ENCODE measurements around the gene PRKN. TPM values are rescaled to one million over a fixed set of nuclear protein-coding genes. Genes with fewer than 3 reads are reported as not detected.

Gene PRKN
- total RNA-seq, 1 donor from 2014 or later, result 25.5 TPM

DNA sequence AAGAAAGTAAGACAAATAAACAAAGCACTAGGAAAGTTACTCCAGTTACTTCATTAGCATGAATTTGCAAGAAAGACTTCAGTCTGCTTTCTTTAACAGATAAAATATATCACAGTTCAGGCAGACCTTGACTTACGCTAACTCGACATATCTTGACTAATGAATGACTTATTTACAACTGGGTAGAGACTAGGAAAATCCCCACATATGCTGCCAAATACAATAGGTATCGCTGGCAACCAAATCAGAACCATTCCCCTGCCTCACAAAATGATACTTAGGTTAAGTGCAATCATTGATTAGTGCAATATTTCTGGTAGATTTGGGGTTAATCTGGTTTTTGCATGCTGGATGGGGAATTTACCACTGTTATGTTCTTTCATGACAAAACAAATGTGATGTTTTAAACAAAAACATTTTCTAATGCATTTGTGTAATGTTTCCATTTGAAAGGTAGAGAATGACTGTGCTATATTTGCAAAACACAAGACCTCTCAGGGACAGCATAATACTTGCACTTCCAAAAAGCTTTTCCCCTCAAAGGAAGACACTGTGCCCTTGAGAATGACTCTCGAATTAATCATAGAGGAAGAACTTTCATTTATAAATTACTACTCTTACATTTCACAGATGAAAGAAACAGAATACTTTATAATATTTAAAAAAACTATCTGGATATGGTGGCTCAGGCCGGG, 101.6 kb downstream of the PRKN start:
- TF ChIP-seq, protein P1, sequence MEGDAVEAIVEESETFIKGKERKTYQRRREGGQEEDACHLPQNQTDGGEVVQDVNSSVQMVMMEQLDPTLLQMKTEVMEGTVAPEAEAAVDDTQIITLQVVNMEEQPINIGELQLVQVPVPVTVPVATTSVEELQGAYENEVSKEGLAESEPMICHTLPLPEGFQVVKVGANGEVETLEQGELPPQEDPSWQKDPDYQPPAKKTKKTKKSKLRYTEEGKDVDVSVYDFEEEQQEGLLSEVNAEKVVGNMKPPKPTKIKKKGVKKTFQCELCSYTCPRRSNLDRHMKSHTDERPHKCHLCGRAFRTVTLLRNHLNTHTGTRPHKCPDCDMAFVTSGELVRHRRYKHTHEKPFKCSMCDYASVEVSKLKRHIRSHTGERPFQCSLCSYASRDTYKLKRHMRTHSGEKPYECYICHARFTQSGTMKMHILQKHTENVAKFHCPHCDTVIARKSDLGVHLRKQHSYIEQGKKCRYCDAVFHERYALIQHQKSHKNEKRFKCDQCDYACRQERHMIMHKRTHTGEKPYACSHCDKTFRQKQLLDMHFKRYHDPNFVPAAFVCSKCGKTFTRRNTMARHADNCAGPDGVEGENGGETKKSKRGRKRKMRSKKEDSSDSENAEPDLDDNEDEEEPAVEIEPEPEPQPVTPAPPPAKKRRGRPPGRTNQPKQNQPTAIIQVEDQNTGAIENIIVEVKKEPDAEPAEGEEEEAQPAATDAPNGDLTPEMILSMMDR (IDR thresholded peaks at IDR 0.05; ENCODE audit: borderline replicate concordance), result no peak
- no peaks in the 10 kb centered on the region for H3K27me3 ChIP-seq (ENCODE audit: low read depth)
- no peak overlapping the region for H3K27ac ChIP-seq (replicated peaks)

DNA sequence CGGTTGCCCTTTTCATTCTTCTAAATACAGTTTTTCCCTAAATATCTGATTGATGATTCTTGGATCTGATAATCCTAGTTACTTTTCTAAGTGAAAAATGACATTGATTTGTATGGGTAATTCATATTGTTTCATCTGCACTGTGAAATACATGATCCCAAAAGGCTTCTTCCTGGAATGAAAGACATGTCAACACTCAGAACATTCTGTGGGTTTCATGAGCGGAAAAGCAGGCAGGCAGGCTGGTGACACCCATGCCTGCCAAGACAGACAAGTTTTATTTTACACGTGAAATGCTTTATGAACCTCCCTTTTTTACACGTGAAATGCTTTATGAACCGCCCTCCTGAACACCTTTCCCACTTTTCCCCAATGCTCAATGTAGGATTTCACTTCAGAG, 105.0 kb downstream of the PRKN start:
- peak overlapping the region; percentile 47 for H3K27ac ChIP-seq (replicated peaks)
- no peak overlapping the region for H3K4me3 ChIP-seq
- no peaks in the 10 kb centered on the region for H3K9me3 ChIP-seq (replicated peaks)
- intact Hi-C loops (cut with micrococcal nuclease), result no loop called here
- H3K4me1 ChIP-seq, result peaks cover 18% of the 10 kb centered on the region
- no peaks in the 10 kb centered on the region for H3K27me3 ChIP-seq (ENCODE audit: low read depth)
- TF ChIP-seq, protein P1 (IDR thresholded peaks at IDR 0.05; ENCODE audit: borderline replicate concordance), result no peak
- H3K36me3 ChIP-seq, result no peaks in the 10 kb centered on the region
- DNase-seq, result no peak

More for the DNA sequence above, 101.6 kb downstream of the PRKN start:
- peaks cover 3% of the 10 kb centered on the region for H3K9me3 ChIP-seq (replicated peaks)
- H3K36me3 ChIP-seq, result no peaks in the 10 kb centered on the region
- no peak overlapping the region for H3K4me3 ChIP-seq
- intact Hi-C loops (cut with micrococcal nuclease), result no loop called here
- H3K4me1 ChIP-seq, result peaks cover 18% of the 10 kb centered on the region
- DNase-seq, result no peak

DNA sequence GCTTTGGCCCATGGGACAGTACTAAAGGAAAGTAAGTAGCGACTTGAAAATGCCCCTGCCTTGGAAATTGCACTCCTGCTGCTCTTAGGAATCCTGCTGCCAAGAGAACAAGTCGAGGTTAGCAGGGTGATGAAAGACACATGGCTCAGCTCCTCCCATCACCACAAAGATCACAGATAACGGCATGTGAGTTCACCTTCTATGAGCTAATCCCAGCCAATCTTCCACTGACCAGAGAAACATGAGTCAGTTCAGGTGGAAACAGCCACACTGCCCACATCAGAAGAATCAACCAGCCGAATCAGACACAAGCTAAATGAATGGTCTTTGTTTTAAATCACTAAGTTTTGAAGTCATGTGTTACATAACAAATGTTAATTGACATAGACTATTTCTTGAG, 106.3 kb downstream of the PRKN start:
- no peak overlapping the region for H3K4me3 ChIP-seq
- H3K27me3 ChIP-seq (ENCODE audit: low read depth), result no peaks in the 10 kb centered on the region
- H3K36me3 ChIP-seq, result no peaks in the 10 kb centered on the region
- no peak for DNase-seq
- no peaks in the 10 kb centered on the region for H3K9me3 ChIP-seq (replicated peaks)
- no peak overlapping the region for H3K27ac ChIP-seq (replicated peaks)
- intact Hi-C loops (cut with micrococcal nuclease), result no loop called here
- peaks cover 18% of the 10 kb centered on the region for H3K4me1 ChIP-seq
- TF ChIP-seq, protein P1 (IDR thresholded peaks at IDR 0.05; ENCODE audit: borderline replicate concordance), result no peak

DNA sequence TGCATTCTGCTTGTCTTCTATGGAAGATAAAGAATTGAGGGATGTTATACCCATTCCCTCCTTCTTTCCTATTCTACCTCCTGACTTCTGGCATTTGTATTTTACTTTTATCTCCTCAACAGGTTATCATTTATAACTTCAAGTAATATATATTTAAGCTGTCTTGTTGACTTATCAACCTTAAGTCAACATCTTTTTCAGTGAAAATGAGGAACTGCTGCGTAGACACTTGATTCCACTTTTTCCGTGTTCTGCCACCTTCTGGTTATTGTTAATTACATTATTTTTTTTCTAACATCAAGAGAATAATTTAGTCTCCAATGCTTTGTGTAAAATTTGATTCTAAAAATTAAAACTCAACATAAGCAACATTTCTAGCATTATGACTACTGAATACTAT, 107.5 kb downstream of the PRKN start:
- TF ChIP-seq, protein P1 (IDR thresholded peaks at IDR 0.05; ENCODE audit: borderline replicate concordance), result no peak
- DNase-seq, result no peak
- Histone ChIP-seq H3K27ac (replicated peaks) (no peak overlapping the region), H3K36me3 (no peaks in the 10 kb centered on the region), H3K9me3 (replicated peaks) (no peaks in the 10 kb centered on the region), H3K27me3 (ENCODE audit: low read depth) (no peaks in the 10 kb centered on the region), H3K4me3 (no peak overlapping the region), H3K4me1 (peaks cover 25% of the 10 kb centered on the region)
- intact Hi-C loops (cut with micrococcal nuclease), result no loop called here

DNA sequence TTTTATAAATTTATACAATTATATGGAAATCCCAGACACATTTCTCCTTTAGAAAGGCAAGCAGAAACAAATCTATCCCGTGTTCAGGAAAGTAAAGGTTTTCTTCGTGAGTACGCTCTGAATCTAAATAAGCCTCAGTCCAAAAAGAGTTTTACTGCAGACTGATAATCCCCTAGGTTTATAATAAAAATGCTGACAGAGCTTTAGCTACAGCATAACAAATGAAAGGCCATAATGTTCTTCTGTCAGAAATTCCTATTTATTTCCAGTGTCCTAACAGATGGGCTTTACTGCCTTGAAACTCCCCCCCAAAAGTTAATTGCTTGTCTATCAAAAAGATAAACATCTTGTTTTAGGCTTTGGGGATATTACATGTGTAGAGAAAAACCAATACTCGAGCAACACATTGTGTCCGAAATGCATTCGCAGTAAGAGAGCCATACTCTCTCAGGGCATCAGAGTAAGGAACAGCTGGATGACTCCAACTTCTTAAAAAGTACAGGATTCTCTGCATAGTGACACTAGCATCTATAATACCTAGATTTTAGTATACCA, 109.0 kb downstream of the PRKN start:
- no peaks in the 10 kb centered on the region for H3K9me3 ChIP-seq (replicated peaks)

More for the DNA sequence above, 109.0 kb downstream of the PRKN start:
- peaks cover 30% of the 10 kb centered on the region for H3K4me1 ChIP-seq
- TF ChIP-seq, protein P1 (IDR thresholded peaks at IDR 0.05; ENCODE audit: borderline replicate concordance), result no peak
- intact Hi-C loops (cut with micrococcal nuclease), result no loop called here
- DNase-seq, result no peak
- H3K27ac ChIP-seq (replicated peaks), result no peak overlapping the region
- no peaks in the 10 kb centered on the region for H3K36me3 ChIP-seq
- no peaks in the 10 kb centered on the region for H3K27me3 ChIP-seq (ENCODE audit: low read depth)
- H3K4me3 ChIP-seq, result no peak overlapping the region
